Stimulated activated CD4-positive, alpha-beta T cell treated with anti-CD3 and anti-CD28 coated beads, TNF-alpha, amount 100 ng/mL, for 4 hours (primary cell): ENCODE data around the gene RFK.
"Not testable (repeated sequence)": the region's sequence is repeated elsewhere in the genome, so short reads cannot be mapped to it uniquely, and the experiment has no call there.

Source experiments
- DNase-seq, 3 experiments: peaks; one replicate each; pipeline ENCODE4 v3.0.0-alpha.2; 2020; ENCODE audit warnings: low read depth in 3 of 3

Gene RFK

DNA sequence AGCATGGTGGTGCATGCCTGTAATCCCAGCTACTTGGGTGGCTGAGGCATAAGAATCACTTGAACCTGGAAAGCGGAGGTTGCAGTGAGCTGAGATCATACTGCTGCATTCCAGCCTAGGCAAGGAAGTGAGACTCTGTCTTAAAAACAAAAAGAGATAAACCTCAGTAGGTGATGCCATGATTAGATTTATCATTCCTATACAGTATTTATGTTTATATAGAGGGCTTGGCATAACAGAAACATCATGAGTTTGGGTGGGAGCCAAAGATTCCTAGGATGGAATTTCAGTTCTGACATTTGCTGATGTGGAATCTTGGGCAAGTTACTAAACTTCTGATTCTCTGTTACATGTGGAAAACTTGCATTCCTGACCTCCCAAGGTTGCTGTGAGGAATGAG is 22.3 kb downstream of the RFK start:
- DNase-seq = no peak

DNA sequence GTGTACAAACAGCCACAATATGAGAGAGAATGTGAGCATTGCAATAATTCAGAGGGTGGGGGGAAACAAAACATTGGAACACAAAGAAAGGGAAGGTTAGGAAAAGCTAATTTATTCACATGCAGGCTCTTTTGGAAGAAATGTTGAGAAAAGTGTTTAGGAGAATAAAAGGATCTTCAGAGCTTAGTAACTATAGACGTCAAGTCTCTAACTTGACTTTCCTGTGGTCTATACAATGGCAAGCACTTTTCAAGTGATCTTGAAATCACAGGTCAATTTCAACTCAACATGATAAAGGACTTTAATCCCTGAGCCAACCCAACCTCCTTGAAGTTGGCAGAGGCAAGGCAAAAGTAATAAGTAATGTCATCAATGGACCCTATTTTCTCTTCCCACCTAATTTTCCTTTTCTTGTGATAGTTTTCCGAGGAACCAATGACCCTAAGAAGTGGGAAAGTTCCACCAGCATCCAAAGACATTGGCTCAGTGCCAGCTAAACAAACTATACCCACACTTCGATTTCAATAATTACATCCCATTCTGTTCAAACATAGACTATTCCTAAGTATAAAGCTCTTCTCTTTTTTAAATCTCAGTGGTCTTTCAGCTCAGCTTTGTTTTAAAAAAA is 23.7 kb downstream of the RFK start:
- no peak for DNase-seq

DNA sequence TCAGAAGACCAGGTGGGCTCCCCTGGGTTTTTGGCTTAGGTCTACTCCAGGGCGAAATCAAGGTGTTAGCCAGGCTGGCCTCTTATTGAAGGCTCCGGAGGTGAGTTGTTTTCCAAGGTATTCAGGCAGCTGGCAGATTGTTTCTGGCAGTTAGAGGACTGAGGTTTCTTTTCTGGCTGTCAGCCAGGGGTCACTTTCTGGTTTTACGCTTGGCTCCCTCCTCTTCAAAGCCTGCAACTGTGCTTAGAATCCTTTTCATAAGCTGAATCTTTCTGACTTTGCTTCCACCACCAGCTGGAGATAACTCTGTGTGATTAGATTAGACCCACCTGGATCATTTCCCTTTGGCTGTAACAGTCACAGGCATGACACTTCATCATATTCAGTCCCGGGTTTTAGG is 24.6 kb downstream of the RFK start:
- no peak for DNase-seq

DNA sequence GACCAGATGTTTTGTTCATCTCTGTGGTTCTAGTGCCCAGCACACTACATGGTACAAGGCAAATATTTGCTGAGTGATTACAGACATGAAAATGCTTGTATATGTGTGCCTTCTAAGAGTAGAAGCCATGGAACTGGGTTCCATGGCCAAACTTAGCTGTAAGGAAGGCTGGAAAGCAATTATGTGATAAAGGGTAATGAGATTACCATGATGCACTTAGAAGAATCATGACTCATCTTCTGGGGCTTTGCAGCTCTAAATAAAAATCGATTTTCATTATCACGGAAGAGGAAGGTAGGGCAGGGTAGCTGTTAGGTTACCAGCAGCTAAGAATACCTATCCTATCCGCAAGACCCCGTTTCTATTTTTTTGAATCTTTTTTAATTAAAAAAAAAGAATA is 28.0 kb downstream of the RFK start:
- no peak for DNase-seq

DNA sequence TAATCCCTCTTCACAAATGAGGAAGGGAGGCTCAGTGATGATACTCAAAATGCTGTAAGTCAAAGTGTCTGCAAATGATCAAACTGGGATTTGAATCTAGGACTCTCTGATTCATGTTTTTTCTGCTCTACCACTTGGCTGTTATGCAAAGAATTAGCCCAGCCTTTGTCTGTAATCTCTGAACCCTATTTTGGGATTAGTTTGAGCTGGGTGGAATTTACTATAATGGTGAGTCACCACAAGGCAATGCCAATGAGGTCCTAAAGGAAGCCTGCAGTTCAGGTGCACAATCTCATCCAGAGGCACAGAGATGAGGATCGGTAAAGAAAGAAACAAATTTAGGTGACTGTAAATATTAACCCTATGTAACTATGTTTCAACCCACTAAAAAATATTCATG is 29.2 kb downstream of the RFK start:
- no peak for DNase-seq

DNA sequence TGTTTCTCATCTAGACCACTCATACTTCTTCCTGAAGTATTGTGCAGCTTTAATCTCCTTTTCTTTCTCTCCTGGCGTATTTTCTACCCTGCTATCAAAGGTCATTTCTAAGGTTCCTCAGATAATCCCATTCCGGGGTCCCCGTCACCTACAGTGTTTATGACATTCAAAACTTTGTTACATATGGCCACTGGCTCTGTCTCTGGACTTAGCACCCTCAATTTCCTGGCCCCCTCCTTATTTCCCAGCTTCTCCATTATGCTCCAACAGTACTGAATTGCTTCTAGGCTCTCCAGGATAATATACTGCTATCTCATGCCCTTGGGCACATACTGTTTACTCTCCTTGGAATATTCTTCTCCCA is 31.2 kb downstream of the RFK start:
- DNase-seq = no peak

DNA sequence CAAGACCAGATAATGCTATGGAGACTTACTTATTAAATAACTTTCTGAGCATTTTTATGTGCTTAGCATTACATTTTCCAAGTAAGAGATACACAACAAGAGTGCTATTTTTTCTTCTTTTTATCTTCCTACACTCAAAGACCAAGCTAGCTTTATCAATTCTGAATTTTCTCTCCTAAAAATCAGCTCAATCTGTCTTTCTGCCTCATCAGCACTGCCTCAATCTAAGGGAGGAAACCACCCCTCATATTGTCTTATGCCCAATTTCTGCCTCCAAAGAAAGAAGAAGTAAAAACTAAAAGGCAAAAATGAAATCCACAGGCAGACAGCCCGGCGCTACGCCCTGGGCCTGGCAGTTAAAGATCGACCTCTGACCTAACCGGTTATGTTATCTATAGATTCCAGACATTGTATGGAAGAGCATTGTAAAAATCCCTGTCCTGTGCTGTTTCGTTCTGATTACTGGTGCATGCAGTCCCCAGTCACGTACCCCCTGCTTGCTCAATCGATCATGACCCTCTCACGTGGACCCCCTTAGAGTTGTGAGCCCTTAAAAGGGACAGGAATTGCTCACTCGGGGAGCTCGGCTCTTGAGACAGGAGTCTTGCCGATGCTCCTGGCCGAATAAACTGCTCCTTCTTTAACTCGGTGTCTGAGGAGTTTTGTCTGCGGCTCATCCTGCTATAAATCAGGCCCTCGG is 31.7 kb downstream of the RFK start:
- not testable (repeated sequence) for DNase-seq

DNA sequence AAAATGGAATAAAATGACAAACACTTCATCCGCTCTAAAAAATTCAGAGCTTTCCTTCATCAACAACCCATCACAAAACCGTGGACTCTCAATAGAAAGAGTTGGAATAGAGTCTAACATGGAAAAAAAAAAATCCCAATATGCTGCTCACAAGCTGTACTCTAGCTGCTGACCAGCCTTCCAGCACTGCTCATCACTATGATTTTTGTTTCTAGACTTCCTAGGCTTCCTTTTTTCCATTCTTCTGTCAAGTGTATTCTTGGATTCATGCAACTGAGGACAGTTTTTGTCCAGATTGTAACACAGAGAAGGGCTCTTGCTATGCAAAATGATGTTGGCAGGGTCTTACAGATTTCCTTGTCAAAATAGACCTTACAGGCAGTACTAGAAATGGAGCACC is 34.5 kb downstream of the RFK start:
- DNase-seq = no peak

DNA sequence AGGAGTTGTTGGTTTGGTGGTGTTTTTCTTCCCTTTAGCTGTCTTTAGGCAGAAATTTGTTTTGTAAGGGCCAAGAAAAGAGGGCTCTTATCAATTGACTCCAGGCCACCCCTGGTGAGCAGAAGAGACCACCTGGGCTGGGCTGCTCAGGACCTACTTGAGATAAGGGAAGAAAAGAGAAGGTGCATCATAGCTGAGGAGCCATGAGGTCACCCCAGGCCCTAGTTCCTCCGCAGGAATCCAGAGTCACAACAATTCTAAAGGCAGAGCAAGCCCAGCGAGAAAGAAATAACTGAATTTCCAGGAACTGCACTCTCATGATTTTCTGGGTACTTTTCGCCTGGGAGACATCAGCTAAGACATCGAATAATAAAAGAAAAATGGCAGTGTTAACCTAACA is 34.9 kb downstream of the RFK start:
- no peak for DNase-seq

DNA sequence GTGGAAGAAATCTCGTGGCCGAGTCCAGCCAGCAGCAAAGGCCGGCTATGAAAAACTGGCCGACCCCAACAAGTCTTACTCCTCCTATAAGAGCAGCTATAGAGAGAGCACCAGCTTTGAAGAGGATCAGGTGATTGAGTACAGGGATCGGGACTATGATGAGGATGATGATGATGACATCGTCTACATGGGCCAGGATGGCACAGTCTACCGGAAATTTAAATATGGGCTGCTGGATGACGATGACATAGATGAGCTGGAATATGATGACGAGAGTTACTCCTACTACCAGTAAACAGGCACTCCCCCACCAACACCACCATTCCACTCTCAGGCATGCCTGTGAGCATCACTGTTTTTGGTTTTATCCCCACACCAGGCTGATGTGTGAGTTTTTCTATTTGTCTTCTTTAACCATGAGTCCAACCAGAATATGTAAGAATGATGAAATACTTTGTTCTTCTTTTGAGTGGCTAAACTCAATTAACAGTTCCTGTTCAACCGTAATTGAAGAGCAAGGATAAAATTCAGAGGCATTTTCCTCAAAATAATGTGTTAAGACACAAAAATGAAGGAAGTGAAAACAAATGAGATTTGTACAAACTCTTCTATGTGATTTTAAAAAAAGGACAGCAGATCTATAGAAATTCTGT is 35.5 kb downstream of the RFK start:
- no peak for DNase-seq

DNA sequence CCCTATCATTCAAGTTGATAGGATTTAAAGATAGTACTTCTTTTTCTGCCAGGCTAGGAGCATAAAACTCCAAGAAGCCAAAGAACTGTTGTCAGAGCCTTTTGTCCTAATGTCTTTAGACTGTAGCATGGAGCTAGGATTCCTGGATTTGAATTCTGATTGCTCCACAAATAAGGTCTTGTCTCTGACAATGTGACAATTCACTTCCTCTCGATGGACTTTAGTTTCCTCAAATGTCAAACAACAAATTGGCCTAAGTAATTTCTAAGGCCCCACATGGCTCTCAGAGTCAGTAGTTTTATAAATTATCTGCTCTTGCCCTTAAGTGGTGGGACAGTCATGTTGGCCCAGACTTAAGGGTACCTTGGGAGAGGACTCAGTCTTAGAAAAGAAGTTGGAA is 36.7 kb downstream of the RFK start:
- no peak for DNase-seq

DNA sequence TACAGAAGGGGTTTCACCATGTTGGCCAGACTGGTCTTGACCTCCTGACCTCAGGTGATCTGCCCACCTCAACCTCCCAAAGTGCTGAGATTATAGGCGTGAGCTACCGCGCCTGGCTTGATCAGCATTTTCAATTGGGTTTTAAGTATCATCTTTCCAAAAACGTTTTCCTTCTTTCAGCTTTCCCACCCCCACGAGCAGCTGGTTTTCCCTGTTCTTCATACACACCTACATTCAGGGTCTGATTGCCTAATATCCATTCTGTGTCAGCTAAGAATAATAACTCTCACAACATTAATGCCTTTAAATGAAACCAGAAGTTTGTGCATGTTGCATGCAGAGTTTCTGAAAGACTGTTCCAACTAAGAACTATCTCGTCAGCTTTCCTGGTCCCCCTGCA is 38.3 kb downstream of the RFK start:
- no peak for DNase-seq

DNA sequence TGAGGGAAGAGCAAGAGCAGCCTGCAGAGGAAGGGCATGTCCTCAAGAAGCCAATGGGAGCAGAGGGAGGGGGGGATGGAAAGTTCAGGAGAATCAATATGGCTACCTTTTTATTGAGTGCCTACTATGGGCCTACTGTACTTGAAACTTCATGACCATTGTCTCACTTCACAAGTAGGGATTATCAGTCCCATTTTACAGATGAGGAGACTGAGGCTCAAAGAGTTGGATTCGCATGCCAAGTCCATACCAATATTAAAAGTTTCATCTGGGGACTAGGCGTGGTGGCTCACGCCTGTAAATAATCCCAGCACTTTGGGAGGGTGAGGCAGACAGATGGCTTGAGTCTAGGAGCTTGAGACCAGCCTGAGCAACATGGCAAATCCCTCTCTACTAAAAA is 40.0 kb downstream of the RFK start:
- DNase-seq = no peak

DNA sequence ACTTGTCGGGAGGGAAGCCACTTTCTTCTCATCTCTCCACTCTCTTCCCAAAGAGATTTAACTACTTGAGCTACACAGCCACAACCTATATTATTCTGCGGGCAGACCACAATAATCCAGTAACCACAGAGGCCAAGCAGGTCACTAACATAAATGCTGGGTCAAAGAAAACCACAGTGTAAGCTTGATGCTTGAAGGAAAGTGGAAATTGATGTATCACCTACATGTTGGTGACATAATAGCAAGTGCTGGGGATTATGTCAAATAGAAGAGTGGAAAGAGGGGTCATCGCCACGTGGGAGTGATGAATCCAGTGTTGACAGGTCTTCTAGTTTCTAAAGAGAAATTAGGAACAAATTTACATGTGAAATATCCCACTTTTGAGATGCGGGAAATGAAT is 40.9 kb downstream of the RFK start:
- DNase-seq = no peak

DNA sequence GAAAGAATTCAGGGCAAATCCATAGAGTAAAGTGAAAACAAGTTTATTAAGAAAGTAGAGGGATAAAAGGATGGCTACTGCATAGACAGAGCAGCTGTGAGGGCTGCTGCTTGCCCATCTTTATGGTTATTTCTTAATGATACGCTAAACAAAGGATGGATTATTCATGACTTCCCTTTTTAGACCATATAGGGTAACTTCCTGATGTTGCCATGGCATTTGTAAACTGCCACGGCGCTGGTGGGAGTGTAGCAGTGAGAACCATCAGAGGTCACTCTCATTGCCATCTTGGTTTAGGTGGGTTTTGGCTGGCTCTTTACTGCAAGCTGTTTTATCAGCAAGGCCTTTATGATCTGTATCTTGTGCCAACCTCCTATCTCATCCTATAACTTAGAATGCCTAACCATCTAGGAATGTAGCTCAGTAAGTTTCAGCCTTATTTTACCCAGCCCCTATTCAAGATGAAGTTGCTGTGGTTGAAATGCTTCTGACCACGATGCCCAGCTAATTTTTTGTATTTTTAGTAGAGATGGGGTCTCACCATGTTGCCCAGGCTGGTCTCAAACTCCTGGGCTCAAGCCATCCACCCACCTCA is 42.1 kb downstream of the RFK start:
- DNase-seq = no peak

DNA sequence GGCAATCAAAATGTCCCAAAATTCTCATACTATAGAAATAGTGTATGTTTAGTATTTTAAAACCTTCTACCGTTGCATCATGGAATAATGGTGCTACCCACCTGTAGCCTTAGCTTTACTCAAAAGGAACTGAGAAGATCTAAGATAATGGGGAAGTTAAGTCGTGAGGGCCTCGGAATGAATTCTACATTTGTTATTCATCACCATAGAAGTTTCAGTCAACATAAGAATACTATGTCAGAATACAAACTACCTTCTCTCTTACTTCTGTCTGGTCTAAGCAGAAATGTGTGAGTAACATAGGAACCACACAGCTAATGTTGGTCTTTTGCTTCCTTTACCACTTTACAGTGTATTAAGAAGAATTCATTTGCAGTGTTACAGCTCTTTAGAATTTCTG is 43.2 kb downstream of the RFK start:
- DNase-seq = no peak

DNA sequence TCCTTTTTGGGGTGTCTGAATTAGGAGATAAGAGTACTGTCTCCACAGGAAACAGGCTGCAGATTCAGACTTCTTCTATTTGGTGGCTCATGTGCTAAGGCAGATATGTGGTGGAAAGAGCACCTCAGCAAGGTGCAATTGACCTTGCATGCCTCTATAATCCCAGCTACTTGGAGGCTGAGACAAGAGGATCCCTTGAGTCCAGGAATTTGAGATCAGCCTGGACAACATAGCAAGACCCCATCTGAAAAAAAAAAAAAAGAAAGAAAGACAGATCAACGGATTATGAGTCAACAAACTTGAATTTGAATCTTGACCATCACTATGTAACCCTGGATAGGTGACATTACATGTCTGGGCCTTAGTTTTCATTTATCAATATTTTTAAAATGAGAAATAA is 44.4 kb downstream of the RFK start:
- DNase-seq = no peak

DNA sequence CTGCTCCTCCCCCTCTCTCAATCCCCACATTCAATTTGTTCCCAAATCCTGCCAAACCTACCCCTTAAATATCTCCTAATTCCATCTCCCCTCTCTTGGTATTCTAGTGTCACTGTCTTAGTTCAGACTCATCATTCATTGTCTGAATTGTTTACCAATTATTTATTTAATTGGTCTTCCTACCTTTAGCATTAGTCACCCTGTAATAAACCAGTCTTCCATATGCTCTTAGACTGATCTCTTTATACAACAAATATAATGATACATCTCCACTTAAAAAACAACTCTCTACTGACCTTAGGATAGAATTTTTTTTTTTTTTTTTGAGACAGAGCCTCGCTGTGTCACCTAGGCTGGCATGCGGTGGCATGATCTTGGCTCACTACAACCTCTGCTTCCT is 51.4 kb downstream of the RFK start:
- no peak for DNase-seq

DNA sequence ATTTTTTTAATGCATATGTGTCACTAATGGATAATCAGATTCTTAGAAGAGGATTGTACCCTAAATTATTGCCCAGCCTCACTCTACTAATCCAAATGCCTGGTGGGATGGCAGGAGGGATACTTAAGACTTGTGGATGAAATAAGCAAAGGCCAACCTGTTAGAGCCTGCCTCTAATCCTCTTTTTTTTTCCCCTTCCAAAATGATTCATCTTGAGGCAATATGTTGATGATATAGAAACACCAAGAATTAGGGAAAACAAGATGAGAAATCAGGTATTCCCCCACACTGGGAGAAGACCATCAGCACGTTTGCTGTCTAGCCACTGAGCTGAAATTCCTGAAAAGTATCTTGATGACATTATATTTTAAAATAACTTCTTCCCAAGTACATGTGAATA is 52.0 kb downstream of the RFK start:
- no peak for DNase-seq

DNA sequence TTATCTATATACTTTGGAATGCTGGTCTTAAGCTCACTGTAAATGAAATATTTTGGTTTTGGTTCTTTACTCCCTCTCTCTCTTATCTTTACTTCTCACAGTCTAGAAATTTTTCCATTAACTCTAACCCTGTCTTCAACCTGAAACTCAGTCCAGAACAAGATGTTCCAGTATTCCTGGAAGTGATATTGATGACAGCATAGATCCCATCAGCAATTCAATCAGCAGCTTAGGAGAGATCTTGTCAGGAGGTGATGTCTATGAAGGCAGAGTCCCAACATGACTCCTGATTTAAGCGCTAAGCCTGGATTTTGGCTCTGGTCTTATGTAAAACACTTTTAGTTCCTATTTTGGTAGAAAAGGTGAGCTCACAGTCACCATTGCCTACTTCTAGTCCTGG is 52.6 kb downstream of the RFK start:
- no peak for DNase-seq

DNA sequence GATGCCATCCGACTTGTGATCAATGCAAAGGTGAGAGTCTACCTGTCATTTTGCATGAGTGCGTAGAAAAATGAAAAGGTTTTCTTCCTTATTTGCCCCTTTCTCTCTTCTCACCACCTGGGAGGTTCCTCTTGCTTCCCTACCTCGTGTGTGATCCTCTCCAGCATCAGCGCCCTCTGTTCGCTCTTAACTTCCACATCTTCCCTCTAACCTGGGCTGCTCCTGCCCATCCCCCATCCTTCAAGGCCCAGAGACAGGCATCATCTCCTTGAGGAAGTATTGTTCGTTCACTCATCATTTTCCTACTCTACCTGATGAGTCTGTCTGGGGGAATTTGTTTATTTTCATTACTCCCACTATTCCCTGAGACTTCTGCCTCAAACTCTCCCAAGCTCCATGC is 55.8 kb downstream of the RFK start:
- no peak for DNase-seq

DNA sequence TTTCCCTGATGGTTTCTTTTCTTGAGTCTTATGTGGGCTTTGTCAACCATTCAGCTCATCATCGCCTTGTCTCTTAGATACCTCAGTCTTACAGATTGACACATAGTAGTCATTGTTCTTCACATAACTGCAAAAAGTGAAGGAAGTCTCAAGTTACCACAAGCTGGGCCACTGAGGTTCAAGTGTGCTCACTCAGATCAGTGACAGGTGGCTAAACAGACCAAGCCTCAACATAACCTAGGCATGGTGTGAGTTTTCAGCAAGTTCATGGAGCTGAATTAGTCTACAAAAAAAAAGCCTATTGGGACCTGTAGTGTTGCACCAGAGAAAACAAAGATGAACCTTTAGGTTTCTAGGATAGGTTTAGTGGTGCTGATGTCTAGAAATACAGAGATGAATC is 58.2 kb downstream of the RFK start:
- no peak for DNase-seq
